H1 (cell line): ENCODE measurements around the gene DDX60. TPM values are rescaled to one million over a fixed set of nuclear protein-coding genes. Genes with fewer than 3 reads are reported as not detected.

ENCODE experiments used
- CTCF ChIA-PET: fragments of 300-600 bp; sonication (Branson Sonifier 250); formaldehyde crosslinking; loops from one replicate; lab custom pipeline; 2021; ENCODE audit not compliant: partially characterized antibody; lab: Charles Lee
- POLR2A ChIA-PET: fragments of 300-600 bp; sonication (Branson Sonifier 250); formaldehyde crosslinking; loops from one replicate; lab custom pipeline; 2021; ENCODE audit warnings: inconsistent platforms; ENCODE audit not compliant: partially characterized antibody; lab: Charles Lee
- DNase-seq, 2 experiments: peaks; one replicate each; pipeline versions ENCODE4 v3.0.0 to v3.0.0-alpha.2; 2010 to 2022; ENCODE audit warnings: low spot score in 2 of 2, low read depth in 1 of 2, mixed read lengths in 1 of 2
- FAIRE-seq: peaks from 2 replicates; lab custom pipeline; 2011; peaks lifted over from hg19 to GRCh38; lab: Jason Lieb, UNC
- H2AFZ ChIP-seq: 2 replicates; pipeline ENCODE4 v1.8.1; 2012; ENCODE audit warnings: low read length, inconsistent platforms
- H2AK5ac ChIP-seq: 2 replicates; pipeline ENCODE4 v1.6.1; 2013; ENCODE audit warnings: low read depth, low read length
- H2BK120ac ChIP-seq: replicated peaks from 2 replicates; pipeline ENCODE3; 2013; ENCODE audit warnings: low read depth, low read length, inconsistent platforms
- H2BK12ac ChIP-seq: 2 replicates; pipeline ENCODE4 v1.6.1; 2013; ENCODE audit warnings: low read depth, low read length
- H2BK15ac ChIP-seq: 2 replicates; pipeline ENCODE4 v1.6.1; 2013; ENCODE audit warnings: low read length
- H2BK20ac ChIP-seq: 2 replicates; pipeline ENCODE4 v1.6.1; 2013; ENCODE audit warnings: low read length
- H2BK5ac ChIP-seq: 2 replicates; pipeline ENCODE4 v1.6.1; 2013; ENCODE audit warnings: low read depth, low read length
- H3K14ac ChIP-seq: 2 replicates; pipeline ENCODE4 v1.6.1; 2013; ENCODE audit warnings: inconsistent platforms; ENCODE audit not compliant: insufficient read length
- H3K18ac ChIP-seq: 2 replicates; pipeline ENCODE4 v1.6.1; 2013; ENCODE audit warnings: low read length; ENCODE audit errors: extremely low read depth
- H3K23ac ChIP-seq: 2 replicates; pipeline ENCODE4 v1.6.1; 2013; ENCODE audit warnings: inconsistent platforms; ENCODE audit not compliant: insufficient read length
- H3K23me2 ChIP-seq: 2 replicates; pipeline ENCODE4 v1.6.1; 2013; ENCODE audit warnings: low read depth, low read length
- H3K27ac ChIP-seq: 2 replicates; pipeline ENCODE4 v1.6.1; 2011; ENCODE audit warnings: low read depth, low read length, inconsistent platforms
- H3K27me3 ChIP-seq, 4 experiments: replicated peaks in 1 of 4; 1 replicate in 1 of 4; 2 replicates in 3 of 4; pipeline versions ENCODE4 v1.6.1 to v1.8.1; 2011 to 2013; ENCODE audit warnings: low read length in 3 of 4, mild to moderate bottlenecking in 3 of 4, inconsistent platforms in 2 of 4, mixed read lengths in 2 of 4, moderate library complexity in 1 of 4; ENCODE audit not compliant: control insufficient read depth in 3 of 4, insufficient read depth in 3 of 4; ENCODE audit errors: extremely low read depth in 1 of 4
- H3K36me3 ChIP-seq, 4 experiments: 2 replicates each; pipeline versions ENCODE4 v1.6.1 to v1.8.1; 2011 to 2013; ENCODE audit warnings: mild to moderate bottlenecking in 4 of 4, low read length in 3 of 4, moderate library complexity in 2 of 4, control low read depth in 1 of 4, inconsistent platforms in 1 of 4; ENCODE audit not compliant: insufficient read depth in 4 of 4, control insufficient read depth in 2 of 4
- H3K4ac ChIP-seq: replicated peaks from 2 replicates; pipeline ENCODE3; 2013; ENCODE audit warnings: low read length, low read depth, mixed read lengths, inconsistent platforms; ENCODE audit not compliant: insufficient read length
- H3K4me1 ChIP-seq, 4 experiments: replicated peaks in 1 of 4; 1 replicate in 1 of 4; 2 replicates in 3 of 4; pipeline versions ENCODE4 v1.6.1 to v1.8.1; 2011 to 2013; ENCODE audit warnings: low read length in 3 of 4, inconsistent platforms in 2 of 4, mixed read lengths in 1 of 4; ENCODE audit not compliant: insufficient read depth in 4 of 4, control insufficient read depth in 3 of 4
- H3K4me2 ChIP-seq, 2 experiments: 2 replicates each; pipeline versions ENCODE4 v1.6.1 to v1.8.1; 2011 to 2013; ENCODE audit warnings: low read depth in 2 of 2, low read length in 2 of 2, control low read depth in 1 of 2, inconsistent platforms in 1 of 2, mild to moderate bottlenecking in 1 of 2; ENCODE audit not compliant: insufficient read depth in 1 of 2
- H3K4me3 ChIP-seq, 4 experiments: fragments of 200-600, 300-600 bp in 1 of 4; sonication (generic), shearing (Covaris generic), sonication (Bioruptor Twin) in 1 of 4; 2 replicates each; pipeline versions ENCODE4 v1.5.1 to v1.8.1; 2011 to 2016; ENCODE audit warnings: low read length in 4 of 4, low read depth in 3 of 4, control low read depth in 2 of 4, inconsistent platforms in 2 of 4, mild to moderate bottlenecking in 2 of 4, mixed read lengths in 1 of 4, moderate library complexity in 1 of 4; ENCODE audit not compliant: insufficient read depth in 2 of 4; ENCODE audit errors: extremely low read depth in 1 of 4
- H3K56ac ChIP-seq: replicated peaks from 2 replicates; pipeline ENCODE3; 2013; ENCODE audit warnings: low read depth, mild to moderate bottlenecking, mixed read lengths, low read length, inconsistent platforms; ENCODE audit not compliant: insufficient read length
- H3K79me1 ChIP-seq: 2 replicates; pipeline ENCODE4 v1.6.1; 2013; ENCODE audit warnings: low read depth, low read length, control low read depth
- H3K79me2 ChIP-seq, 2 experiments: 2 replicates each; pipeline versions ENCODE4 v1.6.1 to v1.8.1; 2012 to 2013; ENCODE audit warnings: low read length in 2 of 2, mild to moderate bottlenecking in 2 of 2, inconsistent platforms in 1 of 2; ENCODE audit not compliant: insufficient read depth in 2 of 2, control insufficient read depth in 1 of 2
- H3K9ac ChIP-seq, 4 experiments: replicated peaks in 1 of 4; 1 replicate in 1 of 4; 2 replicates in 3 of 4; pipeline versions ENCODE4 v1.6.1 to v1.8.1; 2011 to 2013; ENCODE audit warnings: low read depth in 3 of 4, low read length in 3 of 4, control low read depth in 2 of 4, mild to moderate bottlenecking in 2 of 4, moderate library complexity in 2 of 4, inconsistent platforms in 1 of 4; ENCODE audit errors: extremely low read depth in 1 of 4
- H3K9me3 ChIP-seq, 2 experiments: 2 replicates each; pipeline versions ENCODE4 v1.6.1 to v1.8.1; 2012 to 2013; ENCODE audit warnings: mild to moderate bottlenecking in 2 of 2, moderate library complexity in 2 of 2, control low read depth in 1 of 2, inconsistent platforms in 1 of 2, low read depth in 1 of 2, low read length in 1 of 2, mixed read lengths in 1 of 2; ENCODE audit not compliant: insufficient read depth in 2 of 2
- H4K20me1 ChIP-seq, 2 experiments: replicated peaks in 1 of 2; 2 replicates each; pipeline versions ENCODE3 to v1.8.1; 2011 to 2013; ENCODE audit warnings: inconsistent platforms in 2 of 2, low read length in 2 of 2, mild to moderate bottlenecking in 1 of 2; ENCODE audit not compliant: insufficient read depth in 2 of 2, control insufficient read depth in 1 of 2
- H4K5ac ChIP-seq: 2 replicates; pipeline ENCODE4 v1.6.1; 2013; ENCODE audit warnings: low read length, low read depth, mixed read lengths, inconsistent platforms; ENCODE audit not compliant: insufficient read length
- H4K8ac ChIP-seq: 2 replicates; pipeline ENCODE4 v1.8.0; 2013; ENCODE audit warnings: mild to moderate bottlenecking, moderate library complexity, low read length, inconsistent platforms; ENCODE audit not compliant: insufficient read depth; ENCODE audit errors: extremely low read depth
- H4K91ac ChIP-seq: replicated peaks from 2 replicates; pipeline ENCODE3; 2013; ENCODE audit warnings: low read length, mixed read lengths, inconsistent platforms; ENCODE audit not compliant: insufficient read length
- ATF3 ChIP-seq: IDR thresholded peaks from 2 replicates; pipeline ENCODE4 v1.6.1; 2011; ENCODE audit warnings: low read depth, mild to moderate bottlenecking, low read length; ENCODE audit not compliant: insufficient read depth
- CEBPB ChIP-seq: IDR thresholded peaks from 2 replicates; pipeline ENCODE4 v1.6.1; 2012; ENCODE audit warnings: low read depth, low read length
- EZH2 ChIP-seq: fragments of 200-600 bp; sonication (generic); IDR thresholded peaks from 2 replicates; pipeline ENCODE4 v1.7.1; 2012; ENCODE audit warnings: low read depth, mild to moderate bottlenecking, moderate library complexity, low read length, inconsistent platforms; ENCODE audit not compliant: severe bottlenecking
- GTF2F1 ChIP-seq: IDR thresholded peaks from 2 replicates; pipeline ENCODE4 v1.6.1; 2012; ENCODE audit warnings: low read depth, low read length, improper control_type of control experiment, borderline replicate concordance
- KDM1A ChIP-seq: fragments of 200-600, 300-600 bp; sonication (generic); IDR thresholded peaks from 2 replicates; pipeline ENCODE4 v1.7.1; 2016; ENCODE audit warnings: mild to moderate bottlenecking, low read length, borderline replicate concordance
- KDM4A ChIP-seq: IDR thresholded peaks from one replicate; pipeline ENCODE4 v1.7.1; 2012; ENCODE audit warnings: low read depth, mild to moderate bottlenecking, moderate library complexity, low read length, inconsistent platforms; ENCODE audit not compliant: severe bottlenecking
- PHF8 ChIP-seq: fragments of 200-600 bp; sonication (generic); conservative IDR thresholded peaks from 2 replicates; pipeline ENCODE4 v1.7.1; 2012; ENCODE audit warnings: low read depth, mild to moderate bottlenecking, inconsistent platforms, low read length, moderate library complexity
- POLR2A ChIP-seq, 2 experiments: IDR thresholded peaks; 1 replicate in 1 of 2; 2 replicates in 1 of 2; pipeline ENCODE4 v1.6.1; 2011; ENCODE audit warnings: low read depth in 2 of 2, low read length in 2 of 2, mild to moderate bottlenecking in 2 of 2; ENCODE audit errors: control extremely low read depth in 1 of 2
- RAD21 ChIP-seq, 2 experiments: IDR thresholded peaks in 1 of 2; conservative IDR thresholded peaks in 1 of 2; 2 replicates each; pipeline ENCODE4 v1.6.1; 2011; ENCODE audit warnings: low read depth in 2 of 2, low read length in 2 of 2, improper control_type of control experiment in 1 of 2, inconsistent platforms in 1 of 2, mild to moderate bottlenecking in 1 of 2, moderate library complexity in 1 of 2
- RNF2 ChIP-seq: fragments of 200-900, 300-1000 bp; sonication (generic); IDR thresholded peaks from 2 replicates; pipeline ENCODE4 v1.7.1; 2016; ENCODE audit warnings: borderline replicate concordance, low read depth, mild to moderate bottlenecking, antibody characterized with exemption, low read length; ENCODE audit not compliant: poor library complexity, severe bottlenecking; ENCODE audit errors: missing control alignments
- SAP30 ChIP-seq: fragments of 300-600 bp; sonication (generic); IDR thresholded peaks from 2 replicates; pipeline ENCODE4 v1.7.1; 2012; ENCODE audit warnings: low read length, moderate library complexity, mild to moderate bottlenecking, inconsistent platforms; ENCODE audit not compliant: insufficient read depth, insufficient replicate concordance
- SP2 ChIP-seq: IDR thresholded peaks from 2 replicates; pipeline ENCODE4 v1.6.1; 2012; ENCODE audit warnings: mild to moderate bottlenecking, low read length, inconsistent platforms
- TAF7 ChIP-seq: optimal IDR thresholded peaks from 2 replicates; pipeline ENCODE3; 2011; ENCODE audit warnings: low read depth, mild to moderate bottlenecking, inconsistent platforms, low read length, moderate library complexity, borderline replicate concordance
- WGBS, 2 experiments: shearing (Covaris generic) in 1 of 2; methylation state at CpG; one replicate each; pipeline versions ENCODE4 v1.1.6 to v1.1.7; 2013 to 2015; ENCODE audit warnings: low lambda C conversion rate in 2 of 2, mixed read lengths in 2 of 2, inconsistent platforms in 1 of 2, low coverage in 1 of 2, missing lambda C conversion rate in 1 of 2; ENCODE audit not compliant: insufficient replicate concordance in 2 of 2, insufficient coverage in 1 of 2, insufficient read length in 1 of 2; ENCODE audit errors: extremely low coverage in 1 of 2, missing lambda C conversion rate in 1 of 2; 5-methylcytosine and 5-hydroxymethylcytosine counted together
- polyA plus RNA-seq, 7 experiments: library from polyadenylated mRNA; depleted of rRNA in 3 of 7; stranded (reverse) in 5 of 7; unstranded in 2 of 7; fragments of >200 nt in 5 of 7; fragments of 200-250 nt in 2 of 7; gene quantifications; 1 replicate in 5 of 7; 2 replicates in 1 of 7; 4 replicates in 1 of 7; pipeline versions ENCODE4 v1.2.1 to v1.2.3, GENCODE V29; 2011 to 2013; ENCODE audit warnings: missing spikeins in 2 of 7, mixed read lengths in 2 of 7
- total RNA-seq: library from RNA; stranded (reverse); fragmentation: NEBNext Ultra II Directional; extraction: Animal tissue kit (Norgen Biotek cat#: 25700); gene quantifications from 2 replicates; pipeline ENCODE4 v1.2.1, GENCODE V29; 2021

Gene DDX60
- total and polyA plus RNA-seq, 2 of the 8 experiments (the other 6 are each of a cell fraction or from before 2014, with no cell fraction given): 1.00 to 1.6 TPM

- Histone ChIP-seq H3K4me2 (no peak overlapping the region), H2BK15ac (no peak overlapping the region), H3K79me1 (no peaks in the 10 kb centered on the region), H3K14ac (no peak overlapping the region), H3K4ac (no peak overlapping the region), H2AFZ (no peak overlapping the region), H4K8ac (no peak overlapping the region), H3K9ac (no peak overlapping the region), H3K79me2 (no peaks in the 10 kb centered on the region), H3K9me3 (no peaks in the 10 kb centered on the region), H4K20me1 (no peaks in the 10 kb centered on the region), H2BK120ac (no peak overlapping the region), H3K36me3 (no peaks in the 10 kb centered on the region), H3K18ac (no peak overlapping the region), H2BK12ac (no peak overlapping the region), H2BK5ac (no peak overlapping the region), H3K4me3 (no peak overlapping the region), H3K56ac (no peak overlapping the region), H3K23ac (no peak overlapping the region), H2AK5ac (no peak overlapping the region), H3K27me3 (no peaks in the 10 kb centered on the region), H3K27ac (no peak overlapping the region), H2BK20ac (no peak overlapping the region), H4K91ac (no peak overlapping the region), H3K23me2 (no peaks in the 10 kb centered on the region), H4K5ac (no peak overlapping the region), H3K4me1 (peaks cover 0 to 3% (median 0%) of the 10 kb centered on the region in 4 experiments; a peak in 1 of 7 replicates)
- 87% methylated on average over 2 of the region's 2 CpGs; no CpG with 5 or more reads in 1 of the 2 experiments for WGBS, 2 experiments
- ChIA-PET CTCF (no interaction called here), POLR2A (no interaction called here)
- DNase-seq (no peak), FAIRE-seq (no peak)
- no peak for TF ChIP-seq KDM4A
- TF ChIP-seq ATF3: no peak
- TF ChIP-seq RAD21 (IDR thresholded peaks at IDR 0.05 in 1 of 2, conservative IDR thresholded peaks at IDR 0.05 in 1 of 2; ENCODE audit: low read depth in 2 of 2, low read length in 2 of 2): no peak
- no peak for TF ChIP-seq TAF7
- no peak for TF ChIP-seq CEBPB
- TF ChIP-seq SAP30: no peak
- no peak for TF ChIP-seq RNF2
- TF ChIP-seq KDM1A: no peak
- TF ChIP-seq POLR2A (IDR thresholded peaks at IDR 0.05; ENCODE audit: control extremely low read depth in 1 of 2, low read depth in 2 of 2, low read length in 2 of 2): no peak
- no peak for TF ChIP-seq SP2
- no peak for TF ChIP-seq GTF2F1
- no peak for TF ChIP-seq EZH2
- TF ChIP-seq PHF8: no peak
These were observed 46.1 kb downstream of the DDX60 start for GRCh38 chr4:168272488-168272887.
